GM12892 (cell line): Measurements from ENCODE around the gene TSPAN15.
"Not testable (repeated sequence)": the region's sequence is repeated elsewhere in the genome, so short reads cannot be mapped to it uniquely, and the experiment has no call there.

Experiments
- POLR2A ChIP-seq: IDR thresholded peaks from 2 replicates; pipeline ENCODE4 v1.6.1; 2011; ENCODE audit warnings: low read depth, low read length, control low read depth
- POLR2AphosphoS5 ChIP-seq: IDR thresholded peaks from 2 replicates; pipeline ENCODE4 v1.6.1; 2011; ENCODE audit warnings: low read depth, low read length, control low read depth

GRCh38 chr10:69450395-69450794, 870 bp upstream of the TSPAN15 start:
- TF ChIP-seq POLR2AphosphoS5, POLR2A: not testable (repeated sequence)
